HepG2 (cell line): ENCODE measurements around the gene WDR31. TPM values are rescaled to one million over a fixed set of nuclear protein-coding genes. Genes with fewer than 3 reads are reported as not detected.

Experiments used
- CBFB ChIP-seq: sonication (generic); formaldehyde crosslinking; IDR thresholded peaks from 2 replicates; pipeline ENCODE4 v1.4.0; 2020; ENCODE audit warnings: missing genetic modification reagents
- CBX5 ChIP-seq: sonication (generic); formaldehyde crosslinking; IDR thresholded peaks from 2 replicates; pipeline ENCODE4 v1.4.0; 2020; ENCODE audit warnings: missing genetic modification reagents, borderline replicate concordance
- GABPA ChIP-seq, 2 experiments: IDR thresholded peaks; 2 replicates each; pipeline ENCODE4 v1.6.1; 2011 to 2016; ENCODE audit warnings: low read depth in 2 of 2, low read length in 1 of 2, missing biosample characterization in 1 of 2, missing genetic modification characterization in 1 of 2
- HMGXB4 ChIP-seq, 2 experiments: sonication (generic) in 1 of 2; formaldehyde crosslinking in 1 of 2; IDR thresholded peaks; 2 replicates each; pipeline versions ENCODE4 v1.4.0 to v1.6.1; 2018 to 2020; ENCODE audit warnings: missing genetic modification reagents in 2 of 2, borderline replicate concordance in 1 of 2, low read depth in 1 of 2, mild to moderate bottlenecking in 1 of 2, missing biosample characterization in 1 of 2
- MBD4 ChIP-seq: IDR thresholded peaks from 2 replicates; pipeline ENCODE4 v1.6.1; 2012; ENCODE audit warnings: low read length, inconsistent platforms, borderline replicate concordance
- MTA1 ChIP-seq: sonication (generic); formaldehyde crosslinking; IDR thresholded peaks from 2 replicates; pipeline ENCODE4 v1.4.0; 2020; ENCODE audit warnings: missing genetic modification reagents, mild to moderate bottlenecking, borderline replicate concordance
- RFXANK ChIP-seq: IDR thresholded peaks from 2 replicates; pipeline ENCODE4 v1.6.1; 2016
- RXRA ChIP-seq: sonication (generic); formaldehyde crosslinking; IDR thresholded peaks from 2 replicates; pipeline ENCODE4 v1.5.1; 2020; ENCODE audit warnings: missing genetic modification reagents
- ZBTB44 ChIP-seq: sonication (generic); formaldehyde crosslinking; IDR thresholded peaks from 2 replicates; pipeline ENCODE4 v1.4.0; 2020; ENCODE audit warnings: missing genetic modification reagents
- ZGPAT ChIP-seq: IDR thresholded peaks from 2 replicates; pipeline ENCODE4 v1.6.1; 2016; ENCODE audit warnings: mild to moderate bottlenecking
- ZKSCAN1 ChIP-seq: fragments of 150-350 bp; IDR thresholded peaks from 2 replicates; pipeline ENCODE4 v1.6.1; 2014; ENCODE audit warnings: low read length
- ZNF142 ChIP-seq: sonication (generic); formaldehyde crosslinking; IDR thresholded peaks from 2 replicates; pipeline ENCODE4 v1.4.0; 2020; ENCODE audit warnings: missing genetic modification reagents
- ZNF274 ChIP-seq: sonication (generic); formaldehyde crosslinking; IDR thresholded peaks from 2 replicates; pipeline ENCODE4 v1.5.1; 2020; ENCODE audit warnings: mild to moderate bottlenecking, missing genetic modification reagents
- ZNF614 ChIP-seq: IDR thresholded peaks from 2 replicates; pipeline ENCODE4 v1.6.1; 2018; ENCODE audit warnings: missing biosample characterization, missing genetic modification reagents, inconsistent platforms, borderline replicate concordance
- polyA plus RNA-seq, 8 experiments: library from polyadenylated mRNA; depleted of rRNA in 3 of 8; stranded (reverse) in 7 of 8; unstranded in 1 of 8; fragments of >200 nt; fragmentation: Illumina TruSeq in 4 of 8; extraction: Trizol in 4 of 8; gene quantifications; 2 replicates each; pipeline versions ENCODE4 v1.2.1 to v1.2.3, GENCODE V29; 2011 to 2016; ENCODE audit warnings: low read depth in 4 of 8, missing spikeins in 1 of 8, mixed read lengths in 1 of 8; ENCODE audit not compliant: insufficient read depth in 1 of 8
- total RNA-seq, 5 experiments: library from RNA; depleted of rRNA; stranded (reverse); fragments of >200 nt; fragmentation: Illumina TruSeq; extraction: Trizol; gene quantifications; 2 replicates each; pipeline ENCODE4 v1.2.3, GENCODE V29; 2016; ENCODE audit warnings: low read depth in 1 of 5

Gene WDR31
- total and polyA plus RNA-seq, 2 of the 13 experiments (the other 11 are each of a cell fraction or from before 2014, with no cell fraction given) = 0.33 to 1.7 TPM

GRCh38 chr9:113340011-113340699 lies at the start of gene WDR31 (continued):
- peak; percentile 95 for TF ChIP-seq ZNF142
- TF ChIP-seq MBD4 = no peak
- peak; percentile 86; the same call in 1 of the 2 replicates for TF ChIP-seq MTA1 (CRISPR knock-in tag)
- peak; percentile 57; the same call in 1 of the 2 replicates for TF ChIP-seq ZNF274 (CRISPR knock-in tag)
- TF ChIP-seq ZKSCAN1 = no peak
- TF ChIP-seq HMGXB4 (CRISPR knock-in tag; IDR thresholded peaks at IDR 0.05; ENCODE audit: borderline replicate concordance in 1 of 2, low read depth in 1 of 2) = peak in 1 of 2 experiments; percentile 94
- TF ChIP-seq RFXANK (CRISPR knock-in tag) = peak; percentile 90; the same call in 1 of the 2 replicates
- peak; percentile 68 for TF ChIP-seq GABPA (IDR thresholded peaks at IDR 0.05; ENCODE audit: low read depth, low read length)
- TF ChIP-seq GABPA (CRISPR knock-in tag; IDR thresholded peaks at IDR 0.05; ENCODE audit: low read depth) = peak; percentile 89
- peak; percentile 87 for TF ChIP-seq CBFB (CRISPR knock-in tag)
- peak; percentile 95; the same call in 1 of the 2 replicates for TF ChIP-seq CBX5
- peak; percentile 78 for TF ChIP-seq RXRA
- peak; percentile 81; the same call in 1 of the 2 replicates for TF ChIP-seq ZNF614 (CRISPR knock-in tag)
- peak; percentile 94 for TF ChIP-seq ZGPAT
- 0 out of 2 replicates have a peak, but pooled peaks have one; percentile 60 for TF ChIP-seq ZBTB44 (CRISPR knock-in tag)
